ENCODE measurements around the gene LARP4.

DNA sequence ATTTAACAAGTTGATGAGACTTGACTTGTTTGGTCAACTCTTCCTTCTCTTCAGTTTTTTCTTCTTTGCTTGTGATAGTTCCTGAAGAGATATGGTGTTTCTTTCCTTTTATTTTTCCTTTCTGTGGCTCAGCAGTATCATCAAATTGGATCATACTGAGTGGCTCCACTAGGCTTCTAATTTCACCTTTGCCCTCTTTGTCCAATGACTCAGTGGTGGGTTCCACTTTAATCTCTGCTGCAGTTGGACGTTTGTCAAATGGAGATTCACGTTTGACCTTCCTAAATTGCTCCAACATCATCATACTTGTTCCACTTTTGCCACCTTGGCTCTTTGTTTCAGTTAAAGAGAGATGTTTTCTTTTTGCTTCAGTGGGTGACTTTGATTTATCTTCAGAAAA, 45.8 kb upstream of the LARP4 start:
- TF ChIP-seq POLR2A (IDR thresholded peaks at IDR 0.05) (no peak), CTCF (IDR thresholded peaks at IDR 0.05) (no peak)

All from prostate gland (tissue), 2 donors.